HG03196 (cell line): ENCODE results near the gene ZBTB25.

ENCODE experiments used
- ATAC-seq: cut with Tn5 transposase; IDR thresholded peaks from one replicate; pipeline ENCODE4 v1.9.1; 2021; ENCODE audit not compliant: unreplicated experiment

The ZBTB25 gene

DNA sequence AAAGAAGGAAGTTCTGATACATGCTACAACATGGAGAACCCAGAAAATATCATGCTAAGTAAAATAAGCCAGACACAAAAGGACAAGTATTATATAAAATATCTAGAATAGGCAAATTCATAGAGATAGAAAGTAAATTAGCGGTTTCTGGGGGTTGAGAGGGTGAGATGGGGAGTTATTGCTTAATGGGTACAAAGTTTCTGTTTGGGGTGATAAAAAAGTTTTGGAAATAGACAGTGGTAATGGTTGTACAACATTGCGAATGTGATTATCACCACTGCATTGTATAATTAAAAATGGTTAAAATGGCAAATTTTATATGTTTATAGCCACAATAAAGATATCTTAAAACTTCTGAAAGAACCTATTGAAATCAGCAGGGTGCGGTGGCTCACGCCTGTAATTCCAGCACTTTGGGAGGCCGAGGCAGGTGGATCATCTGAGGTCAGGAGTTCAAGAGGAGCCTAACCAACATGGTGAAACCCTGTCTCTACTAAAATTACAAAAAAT is 15.0 kb downstream of the ZBTB25 start:
- no peak for ATAC-seq

DNA sequence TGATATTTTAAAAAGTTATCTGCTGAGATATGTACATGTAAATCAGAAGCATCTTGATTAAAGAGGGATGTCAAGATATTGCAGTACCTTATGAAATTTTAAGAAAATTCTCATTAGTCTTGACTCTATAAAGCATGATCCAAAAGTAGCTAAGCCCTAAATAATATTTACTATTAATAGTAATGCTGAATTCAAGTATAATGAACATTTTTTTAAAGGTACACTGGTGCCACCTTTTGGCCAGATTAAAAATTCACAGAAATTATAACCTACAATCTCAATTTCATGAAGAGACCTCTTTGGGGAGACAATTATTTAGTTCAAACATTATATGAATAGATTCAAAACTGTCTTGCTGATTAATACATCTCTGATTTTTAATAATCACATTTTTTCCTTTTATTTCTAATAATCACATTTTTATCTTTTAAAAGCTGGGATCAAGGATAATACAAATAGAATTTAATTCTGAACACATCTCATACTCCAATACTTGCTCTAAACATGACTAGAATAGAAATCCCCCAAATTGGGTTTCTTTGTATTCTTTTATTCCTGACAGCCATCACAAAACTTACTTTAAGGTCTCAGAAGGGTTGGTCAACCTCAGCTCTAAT is 24.9 kb downstream of the ZBTB25 start:
- ATAC-seq: no peak

GRCh38 chr14:64476438-64476837 is 27.2 kb downstream of the ZBTB25 start:
- no peak for ATAC-seq

DNA sequence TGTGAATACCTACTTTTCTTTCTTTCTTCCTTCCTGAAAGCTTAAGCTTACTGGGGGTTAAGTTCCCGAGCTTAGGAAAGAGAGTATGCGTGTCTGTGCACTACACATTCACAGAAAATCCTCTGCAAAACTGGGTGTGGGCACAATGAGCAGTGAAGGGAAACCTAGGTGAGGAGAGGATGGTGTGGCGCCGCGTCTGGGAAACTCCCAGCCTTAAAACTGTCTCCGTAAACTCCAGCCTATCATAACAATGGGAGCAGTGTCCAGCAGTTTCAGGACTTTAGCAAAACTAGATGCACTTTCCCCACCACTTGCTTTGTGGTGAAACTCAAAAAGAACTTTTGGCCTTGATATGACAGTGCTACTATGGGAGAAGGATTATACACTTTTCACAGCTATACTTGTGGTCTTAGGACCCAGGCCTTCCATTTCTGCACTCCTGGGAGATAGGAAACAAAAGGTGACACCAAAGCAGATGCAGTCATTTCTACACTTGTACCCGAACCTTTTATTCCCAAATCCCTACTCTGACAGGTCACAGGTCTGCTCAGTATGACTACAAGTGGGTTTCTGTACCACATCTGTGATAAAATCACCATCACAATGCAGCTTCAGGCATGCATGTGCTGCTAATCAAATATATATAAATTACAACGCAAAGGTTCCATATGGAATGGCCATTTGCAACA is 27.9 kb downstream of the ZBTB25 start:
- ATAC-seq: no peak

GRCh38 chr14:64474698-64475097 is 28.9 kb downstream of the ZBTB25 start:
- no peak for ATAC-seq

DNA sequence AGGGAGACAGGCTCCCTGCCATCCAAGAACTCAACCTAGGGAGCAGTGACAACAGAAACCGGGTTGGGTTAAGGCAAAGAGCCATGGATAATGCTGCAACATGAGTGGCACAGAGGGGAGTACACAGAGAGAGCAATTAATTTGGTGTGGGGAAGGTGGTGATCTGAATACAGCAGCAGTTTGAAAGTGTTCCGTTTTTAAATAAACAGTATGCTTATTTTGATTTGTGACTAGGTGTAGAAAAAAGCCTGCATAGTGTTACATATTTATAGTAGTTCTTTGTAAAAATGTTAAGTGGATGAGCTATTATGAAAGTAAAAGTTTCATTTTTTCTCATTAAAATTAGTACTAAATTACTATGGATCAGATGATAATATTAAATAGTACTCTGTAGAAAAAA is 29.6 kb downstream of the ZBTB25 start:
- ATAC-seq: no peak

DNA sequence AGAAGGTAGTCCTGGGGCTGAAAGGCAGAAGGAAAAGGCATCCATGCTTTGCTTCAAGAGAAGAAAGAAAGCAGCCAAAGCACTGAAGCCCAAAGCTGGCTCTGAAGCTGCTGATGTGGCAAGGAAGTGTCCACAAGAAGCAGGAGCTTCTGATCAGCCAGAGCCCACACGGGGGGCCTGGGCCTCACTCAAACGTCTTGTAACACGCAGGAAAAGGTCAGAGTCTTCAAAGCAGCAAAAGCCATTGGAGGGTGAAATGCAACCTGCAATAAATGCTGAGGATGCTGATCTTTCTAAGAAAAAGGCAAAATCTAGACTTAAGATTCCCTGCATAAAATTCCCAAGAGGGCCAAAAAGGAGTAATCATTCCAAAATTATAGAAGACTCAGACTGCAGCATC is 35.2 kb downstream of the ZBTB25 start:
- ATAC-seq: no peak

GRCh38 chr14:64467566-64467965 is 36.1 kb downstream of the ZBTB25 start:
- ATAC-seq: no peak

GRCh38 chr14:64467101-64467500 is 36.5 kb downstream of the ZBTB25 start:
- no peak for ATAC-seq

GRCh38 chr14:64465831-64466554 is 37.6 kb downstream of the ZBTB25 start:
- no peak for ATAC-seq

- ATAC-seq: peak; percentile 60
Measured at GRCh38 chr14:64465191-64465822, 38.3 kb downstream of the ZBTB25 start, which contains the start of gene AKAP5. Gene AKAP5 (plus strand): TSS chr14:64465499. CDS start chr14:64468395, 2,896 bp downstream.

DNA sequence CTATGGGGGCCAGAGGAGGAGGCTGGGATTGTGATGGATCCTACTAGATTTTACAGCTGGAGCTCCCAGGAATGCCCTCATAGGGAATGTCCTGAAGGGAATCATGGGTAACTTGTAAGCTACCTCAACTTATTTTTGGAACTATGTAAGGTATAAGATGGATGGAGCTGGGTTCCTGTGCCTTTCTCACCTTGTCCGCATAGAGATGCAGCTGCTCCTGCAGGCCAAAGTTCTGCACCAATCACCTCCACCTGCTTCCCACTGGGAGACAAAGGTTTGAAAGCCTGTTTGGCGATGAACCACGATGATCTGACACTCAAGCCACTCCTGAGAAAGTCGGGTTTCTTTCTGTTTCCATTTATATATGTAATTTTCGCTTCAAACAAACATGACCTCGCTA is 39.0 kb downstream of the ZBTB25 start:
- no peak for ATAC-seq

DNA sequence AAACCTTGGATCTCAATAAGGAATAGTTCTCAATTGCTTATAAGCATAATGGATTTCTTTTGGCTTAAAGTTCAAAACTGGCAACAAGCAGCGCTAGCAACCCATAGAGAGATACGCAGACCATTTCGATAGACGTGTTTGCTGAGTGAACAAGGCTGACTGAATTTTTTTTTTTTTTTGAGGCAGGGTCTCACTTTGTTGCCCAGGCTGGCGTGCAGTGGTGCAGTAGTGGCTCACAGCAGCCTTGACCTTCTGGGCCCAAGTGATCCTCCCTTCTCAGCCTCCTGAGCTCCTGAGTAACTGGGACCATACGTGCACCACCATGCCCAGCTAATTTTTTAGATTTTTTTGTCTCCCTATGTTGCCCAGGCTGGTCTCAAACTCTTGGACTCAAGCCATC is 39.8 kb downstream of the ZBTB25 start:
- ATAC-seq: no peak

- ATAC-seq: no peak
Measured at GRCh38 chr14:64463195-64463594, 40.4 kb downstream of the ZBTB25 start.

GRCh38 chr14:64461221-64461620 is 42.4 kb downstream of the ZBTB25 start:
- no peak for ATAC-seq

GRCh38 chr14:64459405-64460136 is 44.1 kb downstream of the ZBTB25 start:
- ATAC-seq: no peak

DNA sequence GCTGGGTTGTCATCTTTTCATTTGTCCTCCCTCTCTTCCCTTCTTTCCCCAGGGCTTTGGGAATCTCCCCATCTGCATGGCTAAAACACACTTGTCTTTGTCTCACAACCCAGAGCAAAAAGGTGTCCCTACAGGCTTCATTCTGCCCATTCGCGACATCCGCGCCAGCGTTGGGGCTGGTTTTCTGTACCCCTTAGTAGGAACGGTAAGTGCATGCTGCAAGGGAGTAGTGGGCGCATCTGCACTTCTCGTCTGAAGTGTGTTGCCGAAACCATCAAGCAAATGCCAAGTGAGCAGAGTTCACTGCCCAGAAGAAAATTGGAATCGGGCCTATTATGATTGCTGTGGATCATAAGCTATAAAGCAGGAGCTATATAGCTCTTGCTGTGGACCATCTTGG is 49.0 kb downstream of the ZBTB25 start:
- ATAC-seq: no peak

GRCh38 chr14:64450255-64450654 is 53.4 kb downstream of the ZBTB25 start:
- no peak for ATAC-seq

DNA sequence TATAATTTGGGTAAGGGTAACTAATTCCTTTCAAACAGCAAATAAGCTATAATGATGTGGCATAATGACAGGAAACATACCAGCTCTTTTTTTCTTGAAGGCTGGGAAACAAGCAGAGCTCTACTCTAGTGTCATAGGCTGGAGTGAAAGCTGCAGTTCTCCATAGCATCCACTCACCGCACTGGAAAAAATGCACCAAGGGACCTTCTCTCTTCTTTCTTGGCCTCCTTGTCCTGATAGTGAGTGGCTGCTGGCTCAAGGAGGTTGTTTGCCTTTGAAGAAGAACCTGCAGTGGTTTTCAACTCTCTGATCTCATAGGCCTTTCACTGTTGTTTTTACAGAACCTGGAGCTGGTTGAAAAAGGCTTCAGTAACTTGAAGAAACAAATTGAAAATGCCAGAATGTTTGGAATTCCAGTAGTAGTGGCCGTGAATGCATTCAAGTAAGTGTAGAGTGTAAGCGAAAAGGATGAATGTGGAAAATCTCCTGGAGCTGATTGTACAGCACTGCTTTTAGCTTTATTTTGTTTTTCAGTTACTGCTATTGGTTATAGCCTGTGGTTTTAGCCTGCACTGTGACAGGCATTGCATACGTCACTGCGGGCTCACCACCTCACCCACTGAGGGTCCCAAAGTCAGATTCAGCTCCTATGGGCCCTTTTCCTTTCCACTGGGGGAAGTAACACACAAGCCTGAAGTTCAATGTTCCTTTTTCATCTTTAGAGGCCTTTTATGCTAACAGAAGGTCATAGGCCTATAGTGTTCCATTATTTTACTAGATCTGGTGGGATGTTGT is 55.6 kb downstream of the ZBTB25 start:
- no peak for ATAC-seq
